RPMI7951 (cell line): ENCODE results near the gene FILIP1L. TPM values are rescaled to one million over a fixed set of nuclear protein-coding genes. Genes with fewer than 3 reads are reported as not detected.
"Not testable (repeated sequence)": the region's sequence is repeated elsewhere in the genome, so short reads cannot be mapped to it uniquely, and the experiment has no call there.

Experiments used
- DNase-seq: peaks from one replicate; pipeline ENCODE4 v3.0.0-alpha.2; 2012; ENCODE audit warnings: low read depth
- total RNA-seq: library from RNA; depleted of rRNA; stranded (reverse); fragments of >200 nt; shearing (Covaris generic); gene quantifications from 2 replicates; pipeline ENCODE4 v1.2.3, GENCODE V29; 2014

The FILIP1L gene
- total RNA-seq, 1 experiment from 2014 or later, result not detected

GRCh38 chr3:100099621-100100020 is 14.7 kb downstream of the FILIP1L start:
- DNase-seq, result no peak

GRCh38 chr3:100098784-100099070 is 15.6 kb downstream of the FILIP1L start:
- DNase-seq, result no peak

GRCh38 chr3:100097919-100098783 is 16.1 kb downstream of the FILIP1L start:
- no peak for DNase-seq

- no peak for DNase-seq
These were observed 17.4 kb downstream of the FILIP1L start for GRCh38 chr3:100096866-100097265.

GRCh38 chr3:100096286-100096685 is 18.0 kb downstream of the FILIP1L start:
- not testable (repeated sequence) for DNase-seq

GRCh38 chr3:100093831-100094230 is 20.5 kb downstream of the FILIP1L start:
- DNase-seq, result no peak

GRCh38 chr3:100090669-100091005 is 23.7 kb downstream of the FILIP1L start:
- DNase-seq, result no peak

- peak; percentile 76 for DNase-seq
These were observed 24.3 kb downstream of the FILIP1L start for GRCh38 chr3:100089812-100090668.

GRCh38 chr3:100088735-100089368 is 25.4 kb downstream of the FILIP1L start:
- no peak for DNase-seq

- DNase-seq, result peak; percentile 87
These were observed 27.1 kb downstream of the FILIP1L start for GRCh38 chr3:100087198-100087597.

- DNase-seq, result no peak
These were observed 27.9 kb downstream of the FILIP1L start for GRCh38 chr3:100086401-100086800.

- DNase-seq, result no peak
These were observed 30.0 kb downstream of the FILIP1L start for GRCh38 chr3:100084100-100084806.

GRCh38 chr3:100083209-100083608 is 31.1 kb downstream of the FILIP1L start:
- no peak for DNase-seq

- no peak for DNase-seq
These were observed 31.6 kb downstream of the FILIP1L start for GRCh38 chr3:100082714-100083113.

- no peak for DNase-seq
These were observed 32.2 kb downstream of the FILIP1L start for GRCh38 chr3:100081986-100082692.

- no peak for DNase-seq
These were observed 33.0 kb downstream of the FILIP1L start for GRCh38 chr3:100081311-100081710.

- DNase-seq, result no peak
These were observed 33.7 kb downstream of the FILIP1L start for GRCh38 chr3:100080573-100080972.

GRCh38 chr3:100079328-100079727 is 35.0 kb downstream of the FILIP1L start:
- no peak for DNase-seq

GRCh38 chr3:100076731-100077529 is 37.4 kb downstream of the FILIP1L start:
- no peak for DNase-seq
